Suprapubic skin (tissue), 4 donors: ENCODE data around the gene GEMIN8. TPM values are rescaled to one million over a fixed set of nuclear protein-coding genes. Genes with fewer than 3 reads are reported as not detected.

Experiments used
- DNase-seq, 2 donors: peaks; one replicate each; pipeline ENCODE4 v3.0.0-alpha.2; 2019; ENCODE audit warnings: low spot score in 2 of 2
- H3K27ac ChIP-seq: fragments of 200-600 bp; sonication (generic); one replicate; pipeline ENCODE4 v1.5.1; 2019
- H3K27me3 ChIP-seq: fragments of 200-600 bp; sonication (generic); one replicate; pipeline ENCODE4 v1.5.1; 2019
- H3K36me3 ChIP-seq: fragments of 200-600 bp; sonication (generic); one replicate; pipeline ENCODE4 v1.5.1; 2019
- H3K4me1 ChIP-seq: fragments of 200-600 bp; sonication (generic); one replicate; pipeline ENCODE4 v1.5.1; 2019
- H3K4me3 ChIP-seq: fragments of 200-600 bp; sonication (generic); one replicate; pipeline ENCODE4 v1.5.1; 2019; ENCODE audit warnings: mild to moderate bottlenecking
- H3K9me3 ChIP-seq: fragments of 200-600 bp; sonication (generic); one replicate; pipeline ENCODE4 v1.5.1; 2019
- CTCF ChIP-seq, 2 donors: fragments of 200-600 bp in 1 of 2; fragments of 450-650 bp in 1 of 2; sonication (generic) in 1 of 2; IDR thresholded peaks; one replicate each; pipeline ENCODE4 v1.5.1; 2016 to 2019; ENCODE audit warnings: antibody characterized with exemption in 2 of 2, mild to moderate bottlenecking in 1 of 2, moderate library complexity in 1 of 2
- EP300 ChIP-seq: sonication (generic); formaldehyde crosslinking; IDR thresholded peaks from one replicate; pipeline ENCODE4 v1.6.1; 2017; ENCODE audit warnings: antibody characterized with exemption
- POLR2A ChIP-seq, 2 donors: fragments of 450-650 bp; IDR thresholded peaks; one replicate each; pipeline ENCODE4 v1.6.1; 2017; ENCODE audit warnings: antibody characterized with exemption in 2 of 2, mild to moderate bottlenecking in 2 of 2, moderate library complexity in 2 of 2
- POLR2AphosphoS5 ChIP-seq, 3 donors: sonication (generic); formaldehyde crosslinking; IDR thresholded peaks; one replicate each; pipeline ENCODE4 v1.6.1; 2017; ENCODE audit warnings: antibody characterized with exemption in 3 of 3
- WGBS: methylation state at CpG from one replicate; pipeline ENCODE4 v1.1.5; 2018; 5-methylcytosine and 5-hydroxymethylcytosine counted together
- total RNA-seq, 4 donors: library from RNA; depleted of rRNA; stranded (reverse); fragments of >200 nt; gene quantifications; one replicate each; pipeline ENCODE4 v1.1.0, GENCODE V29; 2016

The GEMIN8 gene
- total RNA-seq, 4 donors from 2014 or later, result 19.2 to 36.2 (median 22.3) TPM

DNA sequence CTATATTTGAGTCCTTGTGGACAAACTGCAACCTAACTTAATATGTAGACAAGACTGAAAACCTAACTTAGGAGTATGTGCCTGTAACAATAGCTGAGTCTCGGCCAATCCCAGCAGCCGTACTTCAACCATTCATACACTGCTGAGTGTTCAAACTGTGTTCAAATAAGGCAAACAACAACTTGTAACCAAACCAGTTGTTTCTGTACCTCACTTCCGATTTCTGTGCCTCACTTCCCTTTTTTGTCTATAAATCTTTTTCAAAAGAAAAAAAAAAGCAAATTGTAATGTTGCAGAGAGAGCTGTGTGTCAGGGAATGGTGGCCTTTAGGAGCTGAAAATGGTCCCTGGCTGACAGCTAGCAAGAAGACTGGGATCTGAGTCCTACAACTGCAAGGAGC lies 46.0 kb downstream of the GEMIN8 start:
- no peak for TF ChIP-seq CTCF (IDR thresholded peaks at IDR 0.05)
- TF ChIP-seq POLR2AphosphoS5 (IDR thresholded peaks at IDR 0.05), result no peak
- no peak for TF ChIP-seq EP300
- WGBS, result 88% methylated on average over 3 of the region's 3 CpGs
- no peaks in the 10 kb centered on the region for H3K36me3 ChIP-seq
- no peaks in the 10 kb centered on the region for H3K9me3 ChIP-seq
- no peak overlapping the region for H3K4me3 ChIP-seq
- H3K27me3 ChIP-seq, result no peaks in the 10 kb centered on the region
- no peak for DNase-seq
- H3K4me1 ChIP-seq, result no peaks in the 10 kb centered on the region
- H3K27ac ChIP-seq, result no peak overlapping the region

DNA sequence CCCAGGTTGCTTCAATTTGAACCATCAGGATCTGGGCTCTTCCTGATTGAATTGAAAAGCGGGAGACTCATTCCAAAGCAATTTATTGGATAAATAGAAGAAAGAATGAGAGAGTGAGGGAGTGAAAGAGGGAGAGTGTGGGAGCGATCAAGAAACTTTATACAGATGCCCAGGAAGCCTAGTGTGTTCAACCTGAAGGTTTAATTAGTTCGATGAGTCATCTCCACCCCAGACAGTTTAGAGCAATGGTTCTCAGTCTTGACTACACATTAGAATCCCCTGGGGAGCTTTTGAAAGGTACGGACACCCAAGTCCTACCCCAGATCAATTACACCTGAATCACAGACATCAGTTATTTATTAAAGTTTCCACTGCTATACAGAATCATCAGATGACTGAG lies 61.5 kb downstream of the GEMIN8 start:
- H3K4me3 ChIP-seq, result no peak overlapping the region
- 90% methylated on average over 4 of the region's 4 CpGs for WGBS
- DNase-seq, result no peak
- H3K9me3 ChIP-seq, result no peaks in the 10 kb centered on the region
- no peak overlapping the region for H3K27ac ChIP-seq
- TF ChIP-seq POLR2A (IDR thresholded peaks at IDR 0.05), result no peak
- no peak for TF ChIP-seq POLR2AphosphoS5 (IDR thresholded peaks at IDR 0.05)
- TF ChIP-seq CTCF (IDR thresholded peaks at IDR 0.05), result no peak
- TF ChIP-seq EP300, result no peak
- H3K27me3 ChIP-seq, result no peaks in the 10 kb centered on the region
- H3K36me3 ChIP-seq, result no peaks in the 10 kb centered on the region
- H3K4me1 ChIP-seq, result no peaks in the 10 kb centered on the region

DNA sequence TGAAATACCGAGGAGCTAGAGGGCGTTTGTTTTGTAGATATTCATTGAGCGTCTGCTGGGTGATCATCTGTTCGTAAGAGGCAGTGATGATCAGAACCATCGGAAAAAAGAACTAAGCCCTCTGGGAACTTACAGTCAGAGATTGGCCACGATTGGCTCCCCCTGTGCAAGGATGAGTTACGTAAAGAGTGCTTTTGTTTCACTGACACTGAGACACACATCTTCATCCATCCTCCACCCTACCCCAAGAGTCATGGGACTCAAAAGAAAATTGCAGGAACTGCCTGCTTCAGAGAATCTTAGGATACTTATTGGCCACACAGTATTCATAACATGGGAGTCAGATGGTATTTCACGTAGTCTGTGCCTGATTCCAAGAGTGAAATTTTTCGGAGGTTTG lies 62.1 kb downstream of the GEMIN8 start:
- Histone ChIP-seq H3K36me3 (no peaks in the 10 kb centered on the region), H3K4me1 (no peaks in the 10 kb centered on the region), H3K27me3 (no peaks in the 10 kb centered on the region), H3K9me3 (no peaks in the 10 kb centered on the region), H3K27ac (no peak overlapping the region), H3K4me3 (no peak overlapping the region)
- DNase-seq, result no peak
- TF ChIP-seq POLR2AphosphoS5 (IDR thresholded peaks at IDR 0.05), result no peak
- TF ChIP-seq CTCF (IDR thresholded peaks at IDR 0.05), result no peak
- TF ChIP-seq POLR2A (IDR thresholded peaks at IDR 0.05), result no peak
- no peak for TF ChIP-seq EP300
- 88% methylated on average over 9 of the region's 9 CpGs for WGBS

- Histone ChIP-seq H3K36me3 (no peaks in the 10 kb centered on the region), H3K27me3 (no peaks in the 10 kb centered on the region), H3K4me3 (no peak overlapping the region), H3K4me1 (no peaks in the 10 kb centered on the region), H3K9me3 (no peaks in the 10 kb centered on the region), H3K27ac (no peak overlapping the region)
- 80% methylated on average over 5 of the region's 5 CpGs for WGBS
- TF ChIP-seq CTCF (IDR thresholded peaks at IDR 0.05) (no peak), POLR2A (IDR thresholded peaks at IDR 0.05) (no peak), POLR2AphosphoS5 (IDR thresholded peaks at IDR 0.05) (no peak)
- no peak for DNase-seq
Observed at GRCh38 chrX:13966793-13967125, 62.9 kb downstream of the GEMIN8 start.

DNA sequence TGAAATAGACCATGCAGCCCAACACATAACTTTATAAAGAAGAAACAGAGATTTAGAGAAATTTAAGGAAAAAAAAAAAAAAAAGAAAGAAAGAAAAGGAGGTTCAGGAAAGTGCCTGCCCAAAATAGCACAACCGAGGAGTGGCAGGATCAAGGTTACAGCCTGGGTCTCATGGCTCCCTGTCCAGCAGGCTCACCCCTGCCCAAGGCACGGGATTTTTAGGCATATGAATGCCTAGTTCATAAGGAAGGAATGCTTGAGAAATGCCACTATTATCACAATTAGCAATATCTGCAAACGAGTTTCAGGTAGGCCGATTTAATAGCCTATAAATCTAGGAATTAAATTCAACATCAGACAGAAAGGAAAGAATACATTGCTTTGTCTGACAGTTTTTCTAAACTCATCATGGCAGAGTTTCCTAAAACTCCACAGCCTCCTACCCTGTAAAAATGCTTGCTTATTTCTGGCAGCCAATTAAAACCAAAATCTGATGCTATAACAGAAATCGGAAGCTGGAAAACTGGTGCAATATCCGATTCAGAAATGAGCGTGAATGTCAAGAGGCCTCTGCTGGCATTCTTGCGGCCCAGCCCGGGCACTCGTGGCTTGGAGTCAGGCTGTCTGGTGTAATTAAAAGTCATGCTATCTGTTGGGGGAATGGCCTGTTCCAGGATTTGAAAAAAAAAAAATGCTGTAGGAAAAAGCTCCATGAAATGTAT lies 63.5 kb downstream of the GEMIN8 start:
- H3K4me1 ChIP-seq, result no peaks in the 10 kb centered on the region
- H3K36me3 ChIP-seq, result no peaks in the 10 kb centered on the region
- no peak overlapping the region for H3K4me3 ChIP-seq
- WGBS, result 73% methylated on average over 10 of the region's 10 CpGs
- TF ChIP-seq CTCF (IDR thresholded peaks at IDR 0.05) (no peak), POLR2A (IDR thresholded peaks at IDR 0.05) (no peak), POLR2AphosphoS5 (IDR thresholded peaks at IDR 0.05) (no peak), EP300 (no peak)
- no peaks in the 10 kb centered on the region for H3K9me3 ChIP-seq
- H3K27me3 ChIP-seq, result no peaks in the 10 kb centered on the region
- DNase-seq, result no peak
- no peak overlapping the region for H3K27ac ChIP-seq
